Glomerular visceral epithelial cell (primary cell): ENCODE measurements around the gene TNFAIP2.

Experiments used
- DNase-seq: peaks from one replicate; pipeline ENCODE4 v3.0.0-alpha.2; 2016; ENCODE audit errors: extremely low spot score

TNFAIP2 gene

DNA sequence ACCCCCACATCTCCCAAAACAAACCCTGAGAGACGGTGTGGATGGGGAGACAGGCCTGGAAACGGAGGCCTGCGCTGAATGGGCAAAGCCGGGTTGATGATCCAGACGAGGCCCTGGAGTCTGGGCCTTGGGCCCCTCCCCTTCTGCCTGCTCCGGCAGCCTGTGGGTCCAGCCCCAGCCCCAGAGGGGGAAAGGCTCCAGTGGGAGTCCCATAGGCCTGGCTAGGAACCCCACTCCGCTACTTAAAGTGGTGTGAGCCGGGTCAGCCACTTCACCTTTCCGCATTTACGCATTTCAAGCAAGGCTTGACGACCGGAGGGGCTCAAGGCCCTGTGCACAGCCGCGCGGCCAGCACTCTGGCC lies 695 bp upstream of the TNFAIP2 start:
- DNase-seq: no peak

DNA sequence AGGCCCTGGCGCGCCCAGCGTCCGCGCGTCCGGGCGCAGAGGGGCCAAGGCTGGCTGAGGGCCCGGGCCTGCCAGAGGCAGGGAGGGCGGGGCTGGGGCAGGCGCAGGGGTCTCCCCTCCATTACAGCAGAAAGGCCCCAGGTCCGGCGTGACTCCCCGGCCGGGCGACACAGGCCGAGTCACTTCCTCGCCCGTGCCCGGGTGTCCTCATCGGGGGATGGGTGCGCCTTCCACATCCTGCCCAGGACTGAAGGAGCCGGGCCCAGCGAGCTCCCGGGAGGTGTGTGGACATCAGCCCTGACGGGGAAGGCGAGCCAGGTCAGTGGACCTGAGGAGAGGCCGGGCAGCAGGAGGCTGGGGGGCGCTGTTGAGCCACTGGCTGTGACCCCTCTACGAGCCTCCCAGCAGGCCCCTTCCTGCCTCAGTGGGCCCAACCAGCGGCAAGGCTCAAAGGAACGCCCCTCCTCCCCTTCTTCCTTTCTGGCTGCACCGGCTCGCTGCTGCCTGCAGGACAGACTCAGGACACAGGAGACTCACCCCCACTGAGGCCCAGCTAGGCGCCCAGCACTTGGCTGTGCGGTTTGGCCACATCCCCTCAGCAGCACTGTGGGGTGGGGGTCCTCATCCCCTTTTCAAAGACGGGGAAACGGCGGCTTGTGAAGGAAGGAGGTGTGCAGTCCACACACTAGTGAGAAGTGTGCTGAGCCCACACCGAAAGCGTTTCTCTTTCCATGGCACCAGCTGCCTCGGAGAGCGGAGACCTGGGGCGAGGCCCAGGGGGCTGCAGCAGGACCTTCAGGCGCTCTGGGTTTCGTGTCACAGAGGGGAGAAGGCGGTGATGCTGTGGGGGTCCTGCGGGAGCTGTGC lies 606 bp downstream of the TNFAIP2 start:
- peak; percentile 55 for DNase-seq

DNA sequence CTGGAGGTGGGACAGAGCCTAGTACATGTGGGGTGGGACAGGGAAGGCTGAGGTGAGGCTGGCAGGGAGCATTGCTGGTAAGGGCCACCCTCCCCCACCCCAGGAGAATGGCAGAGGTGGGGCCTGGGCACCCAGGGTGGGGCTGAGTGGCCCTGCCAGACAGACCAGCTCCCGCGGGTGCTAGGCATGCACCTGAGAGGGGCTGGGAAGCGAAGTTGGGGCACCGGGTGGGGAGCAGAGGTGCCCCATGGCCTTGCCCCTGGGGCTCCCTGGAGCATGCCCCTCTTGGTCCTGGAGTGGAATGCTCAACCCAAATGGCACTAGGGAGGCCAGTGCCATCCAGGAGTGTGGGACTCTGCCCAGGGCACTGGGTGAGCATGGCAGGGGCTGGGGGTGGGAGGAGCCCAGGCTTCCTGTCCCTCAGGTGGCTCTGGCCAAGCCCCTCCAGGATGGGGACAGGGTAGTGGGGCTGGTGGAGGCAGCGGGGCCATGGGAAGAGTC lies 1.3 kb downstream of the TNFAIP2 start:
- no peak for DNase-seq

DNA sequence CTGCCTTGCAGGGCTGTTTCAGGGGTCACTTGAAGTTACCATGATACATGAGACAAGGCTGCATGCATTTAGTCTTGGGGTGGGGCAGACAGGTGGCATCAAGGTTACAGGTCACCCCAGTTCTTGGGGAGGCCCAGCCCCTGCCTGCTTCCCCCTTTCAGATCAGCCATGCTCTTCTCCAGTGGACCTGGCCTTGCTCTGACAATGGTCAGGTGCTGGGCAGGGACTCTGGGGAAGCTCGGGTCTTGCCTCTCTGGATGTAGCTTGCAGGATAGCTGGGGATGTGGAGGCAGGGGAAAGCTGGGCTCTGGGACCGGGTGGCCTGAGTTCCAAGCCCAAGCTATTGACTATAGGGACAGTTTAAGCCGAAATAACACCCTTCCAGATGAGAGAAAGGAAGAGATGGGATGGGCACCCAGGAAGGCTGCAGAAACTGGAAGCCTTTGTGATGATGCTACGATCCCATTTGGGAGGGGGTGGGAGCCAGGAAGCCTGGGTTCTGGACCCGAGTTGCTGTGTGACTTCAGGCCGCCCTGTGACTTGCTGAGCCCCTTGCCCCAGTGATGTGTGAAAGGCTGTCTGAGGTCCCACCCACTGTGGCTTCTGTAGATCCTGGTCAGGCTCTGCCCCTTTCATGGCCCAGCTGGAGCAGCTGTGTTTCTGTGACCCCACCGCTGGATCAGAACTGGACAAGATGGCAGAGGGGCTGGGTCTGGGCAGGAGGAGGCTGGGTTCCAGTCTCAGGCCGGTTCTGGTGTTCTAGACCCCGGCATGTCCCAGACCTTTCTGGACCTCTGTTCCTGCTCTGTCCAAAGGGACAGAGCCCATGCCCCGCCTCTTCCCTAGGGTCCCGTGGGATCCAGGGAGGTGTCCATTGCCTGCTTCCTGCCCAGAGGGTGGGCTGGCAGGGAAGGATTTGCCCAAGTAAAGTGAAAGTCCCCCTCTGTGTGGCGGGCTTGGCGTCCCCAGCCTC lies 2.1 kb downstream of the TNFAIP2 start:
- DNase-seq: no peak

DNA sequence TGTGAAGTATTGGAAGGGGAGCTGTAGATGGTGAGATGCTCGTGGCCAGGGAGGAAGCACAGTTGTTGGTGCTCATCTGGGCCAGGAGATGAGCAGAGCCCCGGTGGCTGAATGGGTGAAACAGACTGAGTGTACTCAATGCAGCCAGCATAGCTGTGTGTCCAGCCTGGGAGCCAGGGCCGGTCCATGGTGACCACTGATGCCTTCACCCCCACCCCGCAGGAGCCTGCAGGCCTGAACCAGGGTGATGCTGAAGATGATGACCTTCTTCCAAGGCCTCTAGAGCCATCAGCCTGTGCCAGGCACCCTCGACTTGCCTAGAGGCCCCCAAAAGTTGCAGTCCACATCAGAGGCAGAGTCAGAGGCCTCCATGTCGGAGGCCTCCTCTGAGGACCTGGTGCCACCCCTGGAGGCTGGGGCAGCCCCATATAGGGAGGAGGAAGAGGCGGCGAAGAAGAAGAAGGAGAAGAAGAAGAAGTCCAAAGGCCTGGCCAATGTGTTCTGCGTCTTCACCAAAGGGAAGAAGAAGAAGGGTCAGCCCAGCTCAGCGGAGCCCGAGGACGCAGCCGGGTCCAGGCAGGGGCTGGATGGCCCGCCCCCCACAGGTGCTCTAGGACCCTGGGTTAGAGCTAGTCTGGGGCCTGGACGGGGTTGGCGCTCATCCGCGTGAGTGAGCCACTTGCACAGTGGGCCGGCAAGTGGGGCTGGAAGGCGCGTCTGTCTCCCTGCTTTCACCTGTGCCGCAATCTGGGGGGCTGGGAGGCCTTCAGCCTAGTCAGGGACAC lies 3.0 kb downstream of the TNFAIP2 start:
- DNase-seq: no peak

DNA sequence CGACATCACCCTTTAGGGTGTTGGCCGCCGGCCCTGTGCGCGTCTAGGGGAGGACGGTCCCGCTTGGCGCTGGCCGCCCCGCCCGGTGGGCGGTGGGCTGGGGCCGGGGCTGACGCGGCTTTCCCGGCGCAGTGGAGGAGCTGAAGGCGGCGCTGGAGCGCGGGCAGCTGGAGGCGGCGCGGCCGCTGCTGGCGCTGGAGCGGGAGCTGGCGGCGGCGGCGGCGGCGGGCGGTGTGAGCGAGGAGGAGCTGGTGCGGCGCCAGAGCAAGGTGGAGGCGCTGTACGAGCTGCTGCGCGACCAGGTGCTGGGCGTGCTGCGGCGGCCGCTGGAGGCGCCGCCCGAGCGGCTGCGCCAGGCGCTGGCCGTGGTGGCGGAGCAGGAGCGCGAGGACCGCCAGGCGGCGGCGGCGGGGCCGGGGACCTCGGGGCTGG lies 3.6 kb downstream of the TNFAIP2 start:
- no peak for DNase-seq

DNA sequence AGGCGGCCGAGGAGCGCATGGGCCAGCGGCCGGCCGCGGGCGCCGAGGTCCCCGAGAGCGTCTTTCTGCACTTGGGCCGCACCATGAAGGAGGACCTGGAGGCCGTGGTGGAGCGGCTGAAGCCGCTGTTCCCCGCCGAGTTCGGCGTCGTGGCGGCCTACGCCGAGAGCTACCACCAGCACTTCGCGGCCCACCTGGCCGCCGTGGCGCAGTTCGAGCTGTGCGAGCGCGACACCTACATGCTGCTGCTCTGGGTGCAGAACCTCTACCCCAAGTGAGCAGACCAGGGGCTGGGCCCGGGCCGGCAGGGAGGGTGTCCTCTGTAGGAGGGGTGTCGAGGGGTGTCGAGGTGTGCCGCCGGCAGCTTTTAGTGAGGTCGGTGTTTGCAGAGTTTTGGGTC lies 4.1 kb downstream of the TNFAIP2 start:
- no peak for DNase-seq

DNA sequence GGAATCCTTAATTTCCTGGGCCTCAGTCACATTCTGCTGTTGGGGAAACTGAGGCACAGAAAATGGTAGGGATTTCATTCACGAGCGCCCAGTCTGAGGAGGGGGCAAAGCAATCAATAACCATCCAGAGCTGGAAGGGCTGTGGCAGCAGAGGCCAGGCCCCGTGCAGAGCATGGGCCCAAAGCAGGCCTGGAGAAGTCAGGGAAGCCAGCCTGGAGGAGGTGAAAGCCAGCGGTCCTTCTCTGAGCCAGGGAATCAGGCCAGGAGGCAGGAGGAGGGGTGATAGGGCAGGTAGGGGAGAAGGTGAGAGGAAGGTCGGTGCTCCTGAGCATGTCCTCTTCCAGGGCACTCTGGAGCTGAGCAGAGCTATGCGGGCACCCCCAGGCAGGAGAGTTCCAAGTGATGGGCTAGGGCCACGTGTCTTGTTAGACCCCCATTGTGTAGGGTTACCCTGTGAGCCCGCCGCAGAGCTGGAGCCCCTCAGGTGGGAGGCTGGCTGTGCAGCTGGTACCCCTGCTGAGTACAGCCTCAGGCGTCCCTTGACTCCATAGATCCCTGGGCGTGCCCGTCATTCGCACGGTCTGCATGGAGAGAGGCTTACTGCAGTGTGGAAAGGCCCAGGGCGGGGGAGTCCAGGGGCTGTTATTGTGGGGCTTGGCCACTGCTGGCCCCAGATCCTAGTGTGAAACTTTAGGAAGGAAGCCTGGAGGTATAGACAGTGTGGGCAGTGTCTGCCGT lies 4.8 kb downstream of the TNFAIP2 start:
- DNase-seq: no peak

DNA sequence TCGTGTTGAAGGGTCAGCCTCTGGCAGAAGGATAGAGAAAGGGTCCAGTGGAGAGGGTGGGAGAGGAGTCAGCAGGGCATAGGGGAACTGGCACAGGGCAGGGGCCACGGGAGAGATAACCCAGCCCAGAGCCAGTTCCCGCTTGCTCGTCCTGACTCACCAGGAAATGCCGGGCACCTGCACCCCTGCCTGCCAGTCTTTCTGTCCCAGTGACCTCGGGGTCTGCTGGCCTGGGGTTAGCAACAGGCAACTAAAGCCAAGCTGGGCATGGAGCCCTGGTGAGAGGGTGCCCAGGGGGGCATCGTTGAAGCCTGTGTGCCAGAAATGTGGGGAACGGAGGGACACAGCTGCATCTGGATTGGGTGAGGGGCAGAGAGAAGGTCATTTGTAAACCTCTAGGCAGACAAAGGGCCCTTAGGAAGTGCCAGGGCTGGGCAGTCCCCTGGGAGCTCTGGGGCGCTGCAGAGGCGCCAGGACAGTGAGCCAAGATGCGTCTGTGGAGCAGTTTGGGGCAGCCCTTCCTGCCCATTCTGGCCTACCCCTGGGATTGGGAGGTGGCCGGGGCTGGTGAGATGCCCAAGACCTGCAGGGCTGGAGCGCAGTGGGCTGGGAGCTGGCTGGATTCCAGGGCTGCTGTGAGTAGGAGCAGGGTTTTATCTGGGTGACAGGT lies 5.5 kb downstream of the TNFAIP2 start:
- peak; percentile 64 for DNase-seq

DNA sequence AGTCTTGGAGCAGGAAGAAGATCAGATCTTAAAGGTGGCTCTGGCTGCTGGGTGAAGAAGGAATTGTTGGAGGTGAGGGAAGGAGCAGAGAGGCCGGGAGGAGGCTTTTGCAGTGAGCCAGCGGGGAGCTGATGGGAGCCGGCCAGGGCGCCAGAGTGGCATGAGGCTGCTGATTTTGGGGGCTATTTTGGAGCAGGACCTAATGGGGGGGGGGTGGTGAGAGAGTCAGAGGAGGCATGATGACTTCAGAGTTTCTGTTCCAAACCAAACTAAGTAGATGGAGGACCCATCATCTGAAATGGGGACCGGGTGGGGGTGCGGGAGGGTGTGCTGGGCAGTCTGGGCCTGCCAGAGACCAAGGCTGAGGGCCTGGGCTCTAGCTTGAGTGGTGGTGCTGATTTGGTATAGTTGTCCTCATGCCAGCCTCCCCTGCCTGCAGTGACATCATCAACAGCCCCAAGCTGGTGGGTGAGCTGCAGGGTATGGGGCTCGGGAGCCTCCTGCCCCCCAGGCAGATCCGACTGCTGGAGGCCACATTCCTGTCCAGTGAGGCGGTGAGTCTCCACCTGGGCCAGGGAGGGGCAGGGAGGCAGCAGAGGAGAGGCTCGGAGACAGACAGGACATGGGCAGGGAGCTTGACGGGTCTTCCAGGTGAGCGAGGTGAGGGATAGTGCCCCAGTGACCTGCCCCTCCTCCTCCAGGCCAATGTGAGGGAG lies 6.2 kb downstream of the TNFAIP2 start:
- peak; percentile 94 for DNase-seq

DNA sequence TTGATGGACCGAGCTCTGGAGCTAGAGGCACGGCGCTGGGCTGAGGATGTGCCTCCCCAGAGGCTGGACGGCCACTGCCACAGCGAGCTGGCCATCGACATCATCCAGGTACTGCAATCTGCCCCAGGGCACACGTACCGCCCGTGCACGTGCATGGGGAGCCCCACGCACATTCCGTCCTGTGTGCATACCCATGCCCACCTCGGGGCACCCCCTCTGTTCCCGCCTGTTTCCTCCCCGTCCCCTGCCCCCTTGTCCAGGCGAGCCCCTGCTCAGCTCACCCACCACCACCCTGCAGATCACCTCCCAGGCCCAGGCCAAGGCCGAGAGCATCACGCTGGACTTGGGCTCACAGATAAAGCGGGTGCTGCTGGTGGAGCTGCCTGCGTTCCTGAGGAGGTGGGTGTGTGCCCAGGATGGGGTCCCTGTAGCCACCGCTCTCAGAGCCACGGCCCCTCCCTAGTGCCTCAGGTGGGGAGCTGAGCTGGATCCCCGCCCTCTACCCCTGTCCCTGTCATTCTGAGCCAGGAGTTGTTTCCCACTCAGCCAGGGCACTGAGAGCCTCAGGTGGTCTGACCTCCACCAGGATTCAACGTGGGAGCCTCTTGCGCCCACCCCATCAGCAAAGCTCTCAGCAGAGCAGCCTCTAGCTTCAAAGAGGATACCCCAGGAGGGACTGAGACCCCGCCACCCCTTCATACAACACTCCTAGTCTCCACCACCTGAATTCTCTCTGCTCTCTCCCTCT lies 6.9 kb downstream of the TNFAIP2 start:
- no peak for DNase-seq

DNA sequence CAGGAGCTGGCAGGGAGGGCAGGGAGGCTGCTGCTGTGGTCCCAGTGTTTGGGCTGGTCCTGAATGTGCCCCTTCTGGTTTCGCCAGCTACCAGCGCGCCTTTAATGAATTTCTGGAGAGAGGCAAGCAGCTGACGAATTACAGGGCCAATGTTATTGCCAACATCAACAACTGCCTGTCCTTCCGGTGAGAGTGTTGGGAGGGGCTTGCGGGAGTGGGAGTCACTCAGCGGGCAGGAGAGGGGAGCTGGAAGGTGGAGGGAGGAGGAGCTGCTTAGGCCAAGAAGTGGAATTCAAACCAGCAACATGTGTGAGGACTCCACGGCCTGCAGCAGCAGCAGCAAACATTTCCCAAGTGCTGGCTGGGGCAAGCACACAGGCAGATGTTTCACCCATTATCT lies 7.7 kb downstream of the TNFAIP2 start:
- DNase-seq: peak; percentile 79

DNA sequence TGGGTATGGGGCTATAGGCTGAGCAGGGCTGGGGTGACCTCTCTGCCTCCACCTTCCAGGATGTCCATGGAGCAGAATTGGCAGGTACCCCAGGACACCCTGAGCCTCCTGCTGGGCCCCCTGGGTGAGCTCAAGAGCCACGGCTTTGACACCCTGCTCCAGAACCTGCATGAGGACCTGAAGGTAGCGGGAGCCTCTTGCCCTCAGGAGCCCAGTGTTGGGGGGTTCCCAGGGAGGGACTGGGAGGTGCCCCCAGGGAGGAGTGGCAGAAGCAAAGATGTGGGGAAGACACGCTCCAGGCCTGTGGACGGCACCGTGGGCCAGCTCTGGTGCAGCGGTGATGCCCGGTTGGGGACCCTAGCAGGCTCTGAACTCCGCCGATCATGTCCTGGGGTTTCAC lies 8.3 kb downstream of the TNFAIP2 start:
- no peak for DNase-seq

DNA sequence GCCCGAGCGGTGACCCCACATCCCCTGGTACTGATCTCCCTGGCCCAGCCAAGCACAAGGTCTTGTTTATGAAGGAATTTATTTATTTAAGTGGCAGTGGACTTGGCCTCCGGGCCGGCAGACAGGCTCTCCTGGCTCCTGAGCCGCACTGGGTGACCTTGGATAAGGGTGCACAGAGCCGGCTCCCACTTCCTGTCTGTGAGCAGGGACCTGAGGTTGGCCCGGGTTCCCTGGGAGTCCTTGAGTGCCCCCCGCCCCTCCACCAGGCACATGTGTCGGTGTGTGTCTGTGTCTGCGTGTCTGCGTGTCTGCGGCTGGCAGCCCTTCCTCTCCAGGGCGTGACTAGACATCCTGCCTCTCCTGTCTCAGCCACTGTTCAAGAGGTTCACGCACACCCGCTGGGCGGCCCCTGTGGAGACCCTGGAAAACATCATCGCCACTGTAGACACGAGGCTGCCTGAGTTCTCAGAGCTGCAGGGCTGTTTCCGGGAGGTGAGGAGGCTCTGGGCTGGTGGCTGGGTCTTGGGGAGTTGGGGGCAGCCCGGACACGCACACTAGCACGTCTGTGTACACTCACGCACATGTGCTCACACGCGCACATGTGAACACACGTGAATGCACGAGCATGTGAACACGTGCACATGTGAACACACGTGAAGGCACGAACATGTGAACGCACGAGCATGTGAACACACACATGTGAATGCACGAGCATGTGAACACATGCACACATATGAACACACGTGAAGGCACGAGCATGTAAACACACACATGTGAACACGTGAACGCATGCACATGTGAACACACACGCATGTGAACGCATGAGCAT lies 9.3 kb downstream of the TNFAIP2 start:
- no peak for DNase-seq

DNA sequence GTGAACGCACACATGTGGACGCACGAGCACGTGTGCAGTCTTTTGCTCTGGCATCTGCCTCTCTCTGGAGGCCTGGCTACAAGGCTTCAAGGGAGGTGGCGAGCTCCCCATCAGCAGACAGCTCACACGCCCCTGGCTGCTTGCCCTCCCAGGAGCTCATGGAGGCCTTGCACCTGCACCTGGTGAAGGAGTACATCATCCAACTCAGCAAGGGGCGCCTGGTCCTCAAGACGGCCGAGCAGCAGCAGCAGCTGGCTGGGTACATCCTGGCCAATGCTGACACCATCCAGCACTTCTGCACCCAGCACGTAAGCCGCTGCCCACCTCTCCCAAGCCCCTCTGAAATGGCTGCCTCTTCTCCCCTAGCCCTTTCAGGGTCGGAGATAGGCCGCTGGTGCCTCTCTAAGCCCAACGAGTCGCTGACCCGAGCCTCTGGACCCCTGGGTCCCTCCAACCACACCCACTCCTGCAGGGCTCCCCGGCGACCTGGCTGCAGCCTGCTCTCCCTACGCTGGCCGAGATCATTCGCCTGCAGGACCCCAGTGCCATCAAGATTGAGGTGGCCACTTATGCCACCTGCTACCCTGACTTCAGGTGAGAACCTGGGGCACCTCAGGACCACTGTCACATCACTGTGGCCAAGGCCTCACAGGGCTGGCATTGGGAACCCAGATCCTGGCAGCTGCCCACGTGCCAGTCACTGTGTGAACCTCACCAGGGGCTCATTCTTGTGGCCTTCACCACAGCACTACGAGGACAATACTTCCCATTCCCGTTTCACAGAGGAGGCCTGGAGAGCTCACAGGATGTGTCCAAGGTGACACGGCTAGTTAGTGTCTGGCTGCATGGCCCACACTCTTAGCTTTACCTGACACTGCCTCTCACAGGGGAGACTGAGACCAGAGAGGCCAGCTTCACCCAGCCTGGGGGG lies 10.2 kb downstream of the TNFAIP2 start:
- DNase-seq: no peak

DNA sequence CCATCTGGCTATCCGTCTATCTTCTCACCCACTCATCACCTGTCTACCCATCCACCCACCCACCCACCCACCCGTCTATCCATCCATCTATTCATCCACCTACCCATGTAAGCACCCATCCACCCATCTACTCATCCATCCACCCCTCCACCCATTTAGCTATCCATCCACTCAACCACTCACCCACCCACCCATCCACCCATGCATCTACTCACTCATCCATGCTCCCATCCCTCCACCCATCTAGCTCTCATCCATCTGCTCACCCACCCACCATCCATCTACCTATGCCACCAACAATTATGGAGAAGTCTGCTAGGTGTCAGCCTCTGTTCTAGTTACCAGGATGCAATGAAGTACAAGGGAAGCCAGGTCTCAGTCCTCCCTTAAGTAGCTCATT lies 11.1 kb downstream of the TNFAIP2 start:
- DNase-seq: no peak

DNA sequence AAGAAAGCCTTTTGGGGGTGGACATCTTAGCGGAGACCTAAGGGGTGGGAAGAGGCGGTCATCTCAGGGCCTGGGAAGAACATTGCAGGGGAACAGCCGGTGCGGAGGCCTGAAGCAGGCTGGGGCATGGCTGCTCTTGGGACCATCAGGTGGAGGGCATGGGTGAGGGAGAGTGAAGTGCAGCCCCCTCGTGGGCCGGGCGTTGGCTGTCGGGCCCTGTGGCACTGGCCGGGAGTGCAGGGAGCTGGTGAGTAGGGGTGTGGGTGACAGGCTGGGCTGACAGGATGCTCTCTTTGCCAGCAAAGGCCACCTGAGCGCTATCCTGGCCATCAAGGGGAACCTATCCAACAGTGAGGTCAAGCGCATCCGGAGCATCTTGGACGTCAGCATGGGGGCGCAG lies 11.7 kb downstream of the TNFAIP2 start:
- DNase-seq: no peak
